KMS-11 (cell line): ENCODE measurements around the gene CCDC17.

ENCODE experiments used
- H2AFZ ChIP-seq: fragments of 200-600 bp; sonication (generic); 2 replicates; pipeline ENCODE4 v1.6.1; 2016; ENCODE audit warnings: antibody characterized with exemption, mixed run types, low read depth
- H3K27ac ChIP-seq: fragments of 200-600 bp; sonication (generic); 2 replicates; pipeline ENCODE4 v1.6.1; 2016; ENCODE audit warnings: mild to moderate bottlenecking, mixed run types
- H3K27me3 ChIP-seq: fragments of 200-600 bp; sonication (generic); 2 replicates; pipeline ENCODE4 v1.6.1; 2017; ENCODE audit warnings: mild to moderate bottlenecking, low read depth, mixed run types, moderate library complexity; ENCODE audit not compliant: insufficient read depth
- H3K36me3 ChIP-seq: fragments of 200-600 bp; sonication (generic); 2 replicates; pipeline ENCODE4 v1.6.1; 2017; ENCODE audit warnings: mild to moderate bottlenecking, mixed run types; ENCODE audit not compliant: insufficient read depth
- H3K4me1 ChIP-seq: fragments of 200-600 bp; sonication (generic); 2 replicates; pipeline ENCODE4 v1.6.1; 2016; ENCODE audit warnings: mild to moderate bottlenecking, low read depth, mixed run types; ENCODE audit not compliant: poor library complexity, severe bottlenecking
- H3K4me2 ChIP-seq: fragments of 200-600 bp; sonication (generic); 2 replicates; pipeline ENCODE4 v1.7.0; 2016; ENCODE audit warnings: mild to moderate bottlenecking, mixed run types
- H3K4me3 ChIP-seq: fragments of 200-600 bp; sonication (generic); IDR thresholded peaks from 2 replicates; pipeline ENCODE4 v1.6.1; 2017; ENCODE audit warnings: low read depth, low read length, mixed read lengths; ENCODE audit not compliant: insufficient read depth
- H3K79me2 ChIP-seq: fragments of 200-600 bp; sonication (generic); 2 replicates; pipeline ENCODE4 v1.6.1; 2016; ENCODE audit warnings: low read depth, mixed run types; ENCODE audit not compliant: insufficient read depth
- H3K9ac ChIP-seq: fragments of 200-600 bp; sonication (generic); 2 replicates; pipeline ENCODE4 v1.6.1; 2016; ENCODE audit warnings: mild to moderate bottlenecking, mixed run types
- H4K20me1 ChIP-seq: fragments of 200-600 bp; sonication (generic); 2 replicates; pipeline ENCODE4 v1.6.1; 2016; ENCODE audit warnings: mild to moderate bottlenecking, mixed run types; ENCODE audit not compliant: insufficient read depth
- CTCF ChIP-seq: fragments of 200-600 bp; sonication (generic); conservative IDR thresholded peaks from 2 replicates; pipeline ENCODE4 v1.6.1; 2017; ENCODE audit warnings: low read depth, mild to moderate bottlenecking, antibody characterized with exemption, low read length, moderate library complexity, mixed read lengths

The CCDC17 gene

GRCh38 chr1:45594412-45594811, 29.4 kb downstream of the CCDC17 start:
- Histone ChIP-seq H3K9ac (no peak overlapping the region), H3K36me3 (peaks cover 6% of the 10 kb centered on the region; the same call in 1 of the 2 replicates), H3K27ac (no peak overlapping the region), H3K4me2 (no peak overlapping the region), H3K79me2 (peaks cover 85% of the 10 kb centered on the region), H3K4me3 (no peak overlapping the region), H3K27me3 (no peaks in the 10 kb centered on the region), H3K4me1 (peaks cover 6% of the 10 kb centered on the region), H4K20me1 (peaks cover 21% of the 10 kb centered on the region), H2AFZ (no peak overlapping the region)
- no peak for TF ChIP-seq CTCF

GRCh38 chr1:45589861-45590260, 34.0 kb downstream of the CCDC17 start:
- Histone ChIP-seq H3K27me3 (no peaks in the 10 kb centered on the region), H4K20me1 (peaks cover 43% of the 10 kb centered on the region), H3K4me3 (no peak overlapping the region), H3K79me2 (peaks cover 90% of the 10 kb centered on the region), H3K9ac (no peak overlapping the region), H3K4me1 (peaks cover 34% of the 10 kb centered on the region), H2AFZ (no peak overlapping the region), H3K4me2 (no peak overlapping the region), H3K36me3 (peaks cover 6% of the 10 kb centered on the region; the same call in 1 of the 2 replicates), H3K27ac (no peak overlapping the region)
- TF ChIP-seq CTCF = no peak

DNA sequence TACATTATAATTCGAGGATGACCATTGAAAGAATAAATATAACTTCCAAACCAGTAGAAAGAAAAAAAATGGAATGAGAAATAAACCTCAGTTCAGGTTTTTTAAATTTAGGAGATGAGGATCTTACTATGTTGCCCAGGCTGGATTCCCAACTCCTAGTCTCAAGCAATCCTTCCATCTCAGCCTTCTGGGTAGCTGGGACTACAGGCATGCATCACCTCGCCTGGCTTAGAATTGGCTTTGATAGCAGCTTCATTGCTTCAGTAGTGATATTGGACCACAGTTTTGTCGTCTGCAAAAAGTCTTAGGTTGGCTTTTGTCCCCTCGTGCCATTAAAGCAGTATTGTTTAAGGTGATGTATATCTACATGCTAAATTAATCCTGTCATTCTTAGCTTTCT, 37.1 kb downstream of the CCDC17 start:
- Histone ChIP-seq H3K4me1 (peaks cover 37% of the 10 kb centered on the region), H3K9ac (peak overlapping the region; percentile 1; the same call in 1 of the 2 replicates), H2AFZ (no peak overlapping the region), H4K20me1 (peaks cover 46% of the 10 kb centered on the region), H3K36me3 (no peaks in the 10 kb centered on the region; the same call in 1 of the 2 replicates), H3K27me3 (no peaks in the 10 kb centered on the region), H3K4me2 (peak overlapping the region; percentile 55), H3K27ac (peak overlapping the region; percentile 12; the same call in 1 of the 2 replicates), H3K79me2 (peaks cover 73% of the 10 kb centered on the region), H3K4me3 (no peak overlapping the region)
- TF ChIP-seq CTCF = no peak

- H4K20me1 ChIP-seq = peaks cover 39% of the 10 kb centered on the region
- peak overlapping the region; percentile 95; the same call in 1 of the 2 replicates for H3K9ac ChIP-seq
- H3K4me3 ChIP-seq = peak overlapping the region; percentile 39
- H3K4me2 ChIP-seq = peak overlapping the region; percentile 99
- H3K27ac ChIP-seq = peak overlapping the region; percentile 89; the same call in 1 of the 2 replicates
- H2AFZ ChIP-seq = no peak overlapping the region
- no peak for TF ChIP-seq CTCF
- H3K4me1 ChIP-seq = peaks cover 37% of the 10 kb centered on the region
- no peaks in the 10 kb centered on the region for H3K27me3 ChIP-seq
- H3K79me2 ChIP-seq = peaks cover 61% of the 10 kb centered on the region
- H3K36me3 ChIP-seq = no peaks in the 10 kb centered on the region
Measured at GRCh38 chr1:45585496-45586075, 38.3 kb downstream of the CCDC17 start.
